CD4-positive, alpha-beta T cell treated with Interleukin-10 for 1 hour (primary cell): ENCODE results near the gene KRTAP5-2.
"Not testable (repeated sequence)": the region's sequence is repeated elsewhere in the genome, so short reads cannot be mapped to it uniquely, and the experiment has no call there.

Source experiments
- DNase-seq: peaks from one replicate; pipeline ENCODE4 v3.0.0-alpha.2; 2020

KRTAP5-2 gene

GRCh38 chr11:1586699-1587098 lies 11.4 kb downstream of the KRTAP5-2 start:
- DNase-seq: no peak

GRCh38 chr11:1584661-1585370 lies 13.3 kb downstream of the KRTAP5-2 start, which contains the start of gene KRTAP5-1:
Gene KRTAP5-1 (minus strand): TSS chr11:1585283. CDS start chr11:1585249, 34 bp downstream.
- not testable (repeated sequence) for DNase-seq

- DNase-seq: not testable (repeated sequence)
These were observed 15.2 kb downstream of the KRTAP5-2 start for GRCh38 chr11:1582909-1583308.

- DNase-seq: no peak
These were observed 16.1 kb downstream of the KRTAP5-2 start for GRCh38 chr11:1581976-1582375.

DNA sequence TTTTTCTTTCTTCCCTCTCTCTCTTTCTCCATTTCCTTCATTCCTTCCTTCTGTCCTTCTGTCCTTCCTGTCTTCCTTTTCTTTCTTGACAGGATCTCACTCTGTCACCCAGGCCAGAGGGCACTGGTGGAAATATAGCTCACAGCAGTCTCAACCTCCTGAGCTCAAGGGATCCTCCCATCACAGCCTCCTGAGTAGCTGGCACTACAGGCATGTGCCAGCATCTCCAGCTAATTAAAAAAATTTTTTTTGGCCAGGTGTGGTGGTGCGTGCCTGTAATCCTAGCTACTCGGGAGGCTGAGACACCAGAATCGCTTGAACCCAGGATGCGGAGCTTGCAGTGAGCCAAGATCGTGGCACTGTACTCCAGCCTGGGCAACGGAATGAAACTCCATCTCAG lies 21.3 kb downstream of the KRTAP5-2 start:
- no peak for DNase-seq

DNA sequence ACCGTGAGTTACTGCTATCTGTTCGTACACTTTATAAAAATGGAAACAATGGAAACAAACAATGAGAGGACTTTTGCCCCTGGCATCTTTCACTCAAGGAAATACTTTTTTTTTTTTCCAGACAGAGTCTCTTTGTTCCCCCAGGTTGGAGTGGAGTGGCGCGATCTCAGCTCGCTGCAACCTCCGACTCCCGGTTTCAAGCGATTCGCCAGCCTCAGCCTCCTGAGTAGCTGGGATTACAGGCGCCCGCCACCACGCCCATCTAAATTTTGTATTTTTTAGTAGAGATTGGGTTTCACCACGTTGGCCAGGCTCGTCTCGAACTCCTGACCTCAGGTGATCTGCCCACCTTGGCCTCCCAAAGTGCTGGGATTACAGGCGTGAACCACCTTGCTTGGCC lies 22.3 kb downstream of the KRTAP5-2 start:
- DNase-seq: not testable (repeated sequence)

GRCh38 chr11:1574933-1575242 lies 23.2 kb downstream of the KRTAP5-2 start:
- DNase-seq: no peak

DNA sequence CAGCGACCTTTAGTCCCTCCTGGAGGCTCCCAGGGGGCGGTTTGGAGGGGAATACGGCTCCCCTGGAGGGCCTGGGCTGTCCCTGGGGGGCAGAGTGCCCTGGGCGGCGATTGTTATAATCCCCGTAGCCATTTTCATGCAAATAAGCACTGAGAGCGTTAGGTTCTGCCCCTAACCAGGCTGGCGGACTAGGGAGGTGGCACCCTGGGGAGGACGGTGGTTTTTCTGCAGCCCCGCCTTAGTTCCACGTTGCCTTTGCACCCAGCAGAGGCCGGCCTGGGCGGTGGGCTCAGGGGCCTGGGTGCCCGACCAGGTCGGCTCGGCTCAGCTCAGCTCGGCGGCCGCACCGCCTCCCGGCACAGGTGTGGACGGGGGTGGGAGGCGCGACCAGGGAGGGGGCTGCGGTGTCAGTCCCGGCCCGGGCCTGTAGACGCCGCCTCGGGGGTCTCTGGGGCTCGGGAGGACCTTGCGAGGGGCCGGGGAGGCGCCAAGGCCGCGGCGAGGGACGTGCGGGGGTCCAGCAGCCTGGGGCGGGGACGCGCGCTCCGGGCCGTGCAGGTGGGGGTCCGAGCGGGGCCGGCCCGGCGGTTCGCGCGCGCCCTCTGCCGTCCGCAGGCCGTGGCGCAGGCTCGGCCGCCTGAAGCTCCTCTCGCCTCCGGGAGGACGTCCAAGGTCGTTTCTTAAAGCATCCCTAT lies 23.7 kb downstream of the KRTAP5-2 start:
- DNase-seq: peak; percentile 73

DNA sequence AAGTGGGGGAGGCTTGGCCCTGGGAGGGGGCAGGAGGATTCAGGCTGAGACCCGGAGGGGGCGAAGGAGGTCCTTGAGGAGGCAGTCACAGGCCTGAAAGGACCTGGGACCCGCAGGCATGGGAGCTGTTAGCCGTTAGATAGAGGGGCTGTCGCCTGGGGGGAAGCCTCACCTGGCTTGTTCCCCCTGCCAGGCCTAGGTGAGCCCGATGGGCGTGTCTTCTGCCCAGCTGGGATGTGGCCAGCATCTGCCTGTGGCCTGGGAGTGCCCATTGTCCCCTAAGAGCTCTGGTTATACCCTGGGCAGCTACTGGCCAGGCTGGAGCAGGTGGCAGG lies 24.2 kb downstream of the KRTAP5-2 start:
- DNase-seq: no peak

DNA sequence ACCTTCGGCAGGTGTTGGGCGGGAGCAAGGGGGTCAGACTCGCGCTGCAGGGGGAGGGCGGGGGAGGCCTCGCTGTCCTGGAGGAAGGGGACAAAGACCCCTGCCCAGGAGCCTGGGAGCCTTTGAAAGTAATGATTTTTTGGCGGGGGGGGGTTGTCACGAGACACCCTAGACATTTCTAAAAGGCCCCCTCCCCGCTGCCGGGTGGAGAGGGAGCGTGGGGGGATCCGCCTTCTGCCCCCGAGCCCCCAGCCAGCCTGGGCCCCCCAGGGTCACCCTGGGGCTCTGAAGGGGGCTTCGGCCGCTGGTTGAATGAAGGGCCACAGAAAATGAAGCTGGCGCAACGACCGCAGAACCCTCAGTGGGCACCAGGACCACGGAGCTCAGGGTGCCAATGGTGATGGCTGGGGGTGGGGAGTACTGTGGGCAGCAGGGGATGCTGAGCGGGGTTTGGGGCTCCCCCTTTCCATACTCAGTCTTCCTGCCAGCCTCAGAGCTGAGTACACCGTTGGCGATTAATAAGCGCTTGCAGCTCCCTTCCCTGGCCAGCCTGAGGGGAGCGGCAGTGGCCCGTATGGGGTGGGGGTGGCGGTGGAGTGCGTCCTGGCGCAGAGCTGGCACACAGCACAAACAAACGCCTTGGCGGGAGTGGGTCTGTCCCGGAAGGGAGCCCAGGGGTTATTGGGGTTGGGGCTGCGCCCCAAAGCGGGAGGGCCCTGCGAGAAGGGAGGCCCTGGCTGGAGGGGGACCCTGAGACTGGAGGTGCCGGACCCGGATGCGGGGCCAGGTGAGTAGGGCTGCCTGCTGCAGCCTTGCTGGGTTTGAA lies 24.8 kb downstream of the KRTAP5-2 start:
- peak; percentile 60 for DNase-seq

DNA sequence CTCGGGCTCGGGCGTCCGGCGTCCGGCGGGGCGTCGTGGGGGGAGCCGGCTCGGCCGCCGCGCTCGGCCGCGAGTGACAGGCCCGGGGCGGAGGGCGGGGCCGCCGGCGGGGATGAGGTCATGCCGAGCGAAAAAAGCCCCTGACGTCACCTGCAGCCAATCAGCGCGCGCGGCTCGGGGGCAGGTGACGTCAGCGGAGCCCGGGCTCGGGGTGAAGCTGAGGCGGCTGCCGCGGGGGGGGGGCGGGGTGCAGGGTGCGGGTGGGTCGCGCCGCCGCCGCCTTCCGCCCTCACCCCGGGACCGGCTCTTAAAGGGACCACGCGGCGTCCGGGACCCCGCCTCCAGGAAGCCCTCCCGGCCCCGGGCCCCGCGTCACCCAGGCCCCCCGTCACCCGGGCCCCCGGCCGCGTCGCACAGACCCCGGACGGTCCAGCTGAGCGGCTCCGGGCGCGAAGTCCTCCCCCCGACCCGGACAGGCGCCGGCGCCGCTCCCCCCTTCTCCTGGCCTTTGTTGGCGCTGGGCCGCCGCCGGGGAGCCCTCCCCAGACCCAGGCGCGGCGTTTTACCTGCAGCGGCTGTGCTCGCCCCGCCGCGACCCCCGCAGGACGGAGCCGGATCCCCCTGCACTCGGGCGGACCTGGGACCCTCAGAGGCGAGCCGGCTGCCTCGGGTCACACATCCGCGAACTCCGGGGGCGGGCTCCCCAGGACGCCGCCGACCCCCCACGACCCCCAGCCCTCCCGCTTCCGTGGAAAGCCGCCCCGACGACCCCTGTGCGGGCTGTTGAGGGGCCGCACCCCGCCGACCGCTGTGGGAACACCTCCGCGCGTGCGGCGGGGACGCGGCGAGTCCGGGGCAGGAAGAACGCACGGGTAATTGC lies 25.7 kb downstream of the KRTAP5-2 start, which contains the start of gene DUSP8:
TSS of gene DUSP8 (minus strand) at position 75 of the 880 bp plus-strand sequence. CDS start 6,445 bp downstream, outside the sequence.
- peak; percentile 96 for DNase-seq

GRCh38 chr11:1571760-1572196 lies 26.3 kb downstream of the KRTAP5-2 start:
- no peak for DNase-seq

GRCh38 chr11:1570896-1571759 lies 27.0 kb downstream of the KRTAP5-2 start:
- no peak for DNase-seq

DNA sequence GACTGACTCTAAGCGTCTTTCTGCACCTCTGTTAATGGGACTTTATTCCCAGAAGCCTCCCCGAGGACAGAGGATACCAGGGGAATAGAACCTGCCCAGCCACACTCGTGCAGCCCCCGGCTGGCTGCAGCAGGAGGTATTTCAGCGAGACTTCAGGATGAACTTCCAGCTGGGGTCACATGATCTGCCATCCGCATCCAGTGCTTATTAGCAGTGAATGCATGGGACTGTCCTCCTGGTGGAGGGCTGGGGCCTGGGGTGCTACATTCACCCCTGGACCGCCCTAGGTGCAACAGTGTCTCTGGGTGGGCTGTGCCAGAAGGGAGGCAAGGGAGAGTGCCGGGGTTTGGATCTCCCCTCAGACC lies 27.6 kb downstream of the KRTAP5-2 start:
- DNase-seq: no peak

GRCh38 chr11:1570001-1570453 lies 28.1 kb downstream of the KRTAP5-2 start:
- DNase-seq: no peak

DNA sequence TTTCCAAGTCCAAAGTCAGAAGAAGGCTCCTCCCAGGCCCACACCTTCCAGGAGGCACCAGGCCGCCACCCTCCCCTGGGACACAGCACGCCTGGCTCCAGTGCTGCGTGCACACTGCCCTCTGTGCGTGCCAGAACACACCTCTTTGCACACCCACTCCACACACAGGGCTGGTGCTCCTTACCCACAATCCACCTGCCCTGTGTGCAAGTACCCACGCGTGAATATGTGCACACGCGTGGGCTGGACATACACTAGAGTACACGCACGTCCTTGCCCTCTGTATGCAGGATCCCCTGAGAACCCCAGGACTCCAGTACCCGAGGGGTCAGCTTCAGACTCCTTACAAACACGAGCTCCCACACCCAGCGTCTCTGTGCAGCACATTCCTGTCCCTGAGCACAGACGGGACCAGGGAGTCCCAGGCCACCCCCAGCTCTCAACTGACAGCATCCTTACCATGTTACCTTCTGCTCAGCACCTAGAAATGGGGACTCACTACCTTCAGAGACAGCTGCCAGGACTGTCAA lies 28.8 kb downstream of the KRTAP5-2 start:
- no peak for DNase-seq

DNA sequence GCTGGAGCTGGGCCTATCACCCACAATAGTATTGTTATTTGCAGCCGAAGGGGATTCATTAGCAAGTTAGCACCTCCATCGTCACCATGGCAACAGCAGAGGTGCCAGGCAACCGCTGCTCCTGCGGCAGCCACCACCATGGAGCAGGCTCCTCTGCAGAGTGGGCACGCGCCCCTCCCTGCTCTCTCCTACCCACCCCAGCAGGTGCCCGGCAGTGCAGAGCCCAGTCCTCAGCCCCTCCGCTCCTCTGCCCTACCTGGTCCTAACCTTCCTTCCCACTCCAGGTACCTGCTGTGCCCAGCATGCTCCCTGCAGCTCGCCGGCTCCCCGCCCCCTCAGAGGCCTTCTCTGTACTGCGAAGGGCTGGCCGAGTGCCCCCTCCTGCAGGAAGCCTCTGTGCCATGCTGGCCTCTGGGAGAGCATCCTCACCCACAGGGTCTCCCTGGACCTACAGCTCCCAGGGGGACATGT lies 29.6 kb downstream of the KRTAP5-2 start:
- peak; percentile 79 for DNase-seq

GRCh38 chr11:1567721-1568100 lies 30.4 kb downstream of the KRTAP5-2 start:
- DNase-seq: no peak

- DNase-seq: no peak
These were observed 30.9 kb downstream of the KRTAP5-2 start for GRCh38 chr11:1567052-1567720.

GRCh38 chr11:1566381-1567051 lies 31.6 kb downstream of the KRTAP5-2 start:
- no peak for DNase-seq
